Heart left ventricle (tissue), 16 donors: Measurements from ENCODE around the gene CD36. TPM values are rescaled to one million over a fixed set of nuclear protein-coding genes. Genes with fewer than 3 reads are reported as not detected.

Source experiments
- ATAC-seq, 4 donors: fragments of 200-7000 bp; cut with Tn5 transposase; one replicate each; pipeline ENCODE4 v1.9.1; 2020 to 2022; ENCODE audit warnings: moderate library complexity in 4 of 4, mild to moderate bottlenecking in 3 of 4, moderate number of reproducible peaks in 1 of 4
- DNase-seq, 5 donors: peaks; one replicate each; pipeline ENCODE4 v3.0.0-alpha.2; 2020
- H3K27ac ChIP-seq, 12 donors: fragments of 200-600 bp; sonication (generic) in 4 of 12; one replicate each; pipeline versions ENCODE4 v1.5.0 to v1.8.0; 2016 to 2022; ENCODE audit warnings: mild to moderate bottlenecking in 2 of 12
- H3K27me3 ChIP-seq, 9 donors: fragments of 200-600 bp; sonication (generic) in 2 of 9; one replicate each; pipeline versions ENCODE4 v1.5.1 to v1.8.0; 2016 to 2022; ENCODE audit warnings: mild to moderate bottlenecking in 3 of 9
- H3K36me3 ChIP-seq, 9 donors: fragments of 200-600 bp; sonication (generic) in 2 of 9; one replicate each; pipeline versions ENCODE4 v1.5.0 to v1.8.0; 2018 to 2022; ENCODE audit warnings: mild to moderate bottlenecking in 2 of 9
- H3K4me1 ChIP-seq, 12 donors: fragments of 200-600 bp; sonication (generic) in 4 of 12; one replicate each; pipeline versions ENCODE4 v1.5.0 to v1.8.0; 2016 to 2022; ENCODE audit warnings: mild to moderate bottlenecking in 3 of 12
- H3K4me3 ChIP-seq, 12 donors: fragments of 200-600 bp; sonication (generic) in 4 of 12; one replicate each; pipeline versions ENCODE4 v1.5.0 to v1.8.0; 2017 to 2022; ENCODE audit warnings: mild to moderate bottlenecking in 9 of 12, moderate library complexity in 4 of 12
- H3K9me3 ChIP-seq, 12 donors: fragments of 200-600 bp; sonication (generic) in 4 of 12; one replicate each; pipeline versions ENCODE4 v1.5.0 to v1.8.0; 2016 to 2022; ENCODE audit warnings: mild to moderate bottlenecking in 1 of 12
- CTCF ChIP-seq, 12 donors: fragments of 200-600 bp; sonication (generic) in 4 of 12; IDR thresholded peaks; one replicate each; pipeline versions ENCODE4 v1.5.0 to v1.8.0; 2018 to 2022; ENCODE audit warnings: antibody characterized with exemption in 12 of 12, mild to moderate bottlenecking in 5 of 12
- POLR2A ChIP-seq, 2 donors: fragments of 450-650 bp; IDR thresholded peaks; one replicate each; pipeline ENCODE4 v1.6.1; 2017; ENCODE audit warnings: antibody characterized with exemption in 2 of 2, mild to moderate bottlenecking in 2 of 2, moderate library complexity in 2 of 2
- WGBS, 4 donors: extraction: QIAGEN DNeasy Blood & Tissue Kit in 2 of 4; methylation state at CpG; one replicate each; pipeline versions ENCODE4 v1.1.5 to v1.1.7; 2013 to 2018; 5-methylcytosine and 5-hydroxymethylcytosine counted together
- intact Hi-C, 10 donors: fragments of 100-400 bp; cut with DNase I; formaldehyde crosslinking; loops; one replicate each; pipeline versions ENCODE4 v1.11.1 to v1.14.2; 2022
- polyA plus RNA-seq, 2 donors: library from polyadenylated mRNA; stranded (reverse); fragments of 200-250 nt; gene quantifications; one replicate each; pipeline ENCODE4 v1.2.3, GENCODE V29; 2013
- total RNA-seq, 9 donors: library from RNA; depleted of rRNA in 2 of 9; stranded (reverse); fragments of >200 nt in 2 of 9; fragmentation: NEBNext Ultra II Directional in 3 of 9; extraction: Animal tissue kit (Norgen Biotek cat#: 25700) in 3 of 9; gene quantifications; one replicate each; pipeline versions ENCODE4 v1.1.0 to v1.2.4, GENCODE V29; 2016 to 2023
- donor health status: ischemic (EF 13 %, LVEDD 7.1; RV severe dilation, severe dysfunction).
- donor health status: healthy with polysubstance abuse.
- donor health status: DM: no; HTN: yes; CAD: no.
- donor health status: DM: no; HTN: no; CAD: no.
- donor health status: ischemic (EF 25% LVEDD 6.9; RV normal size, moderate dysfunction).
- donor health status: ischemic (EF 25% LVEDD 5.7; RV mildly dilated, moderate dysfunction).
- donor health status: healthy.
- donor health status: DM: yes; HTN: yes; CAD: no.
- donor health status: ischemic (EF 35%, LVEDD 5.7; RV mildly dilated, moderate dysfunction).
- donor health status: nonischemic (EF 11% LVEDD 7.7; RV severe dilation, severe dysfunction).
- donor health status: DM: yes; HTN: yes; CAD: no.
- donor health status: PGD.
- donor health status: ischemic (EF 29% LVEDD 5.4; RV normal size, mild dysfunction).
- donor health status: nonischemic (EF 23%, LVEDD 6.1; RV moderate dilation, normal function).

The CD36 gene
- total and polyA plus RNA-seq, 11 donors: 289 to 1,960 (median 1,087) TPM

- peak overlapping the region in 3 of 12 donors; percentile 0 to 7 (median 2) for H3K4me3 ChIP-seq
- no peaks in the 10 kb centered on the region for H3K36me3 ChIP-seq
- WGBS, 4 donors: 33 to 80% (median 47%) methylated on average over 1 of the region's 1 CpG
- H3K9me3 ChIP-seq: peaks cover 0 to 2% (median 0%) of the 10 kb centered on the region in 12 donors
- TF ChIP-seq POLR2A (IDR thresholded peaks at IDR 0.05) (no peak), CTCF (IDR thresholded peaks at IDR 0.05) (no peak)
- peaks cover 6 to 91% (median 55%) of the 10 kb centered on the region in 12 donors for H3K4me1 ChIP-seq
- no peak for DNase-seq
- no peaks in the 10 kb centered on the region for H3K27me3 ChIP-seq
- peak overlapping the region; percentile 13 to 83 (median 70) for H3K27ac ChIP-seq
- ATAC-seq: no peak
- intact Hi-C loops: no loop called here
These were observed 24.9 kb upstream of the CD36 start for GRCh38 chr7:80613519-80613918.

- no peaks in the 10 kb centered on the region for H3K27me3 ChIP-seq
- H3K27ac ChIP-seq: peak overlapping the region in 10 of 12 donors; percentile 1 to 83 (median 58)
- peaks cover 0 to 9% (median 3%) of the 10 kb centered on the region in 12 donors for H3K9me3 ChIP-seq
- peaks cover 0 to 4% (median 0%) of the 10 kb centered on the region in 9 donors for H3K36me3 ChIP-seq
- intact Hi-C loops: no loop called here
- peaks cover 6 to 82% (median 55%) of the 10 kb centered on the region in 12 donors for H3K4me1 ChIP-seq
- H3K4me3 ChIP-seq: peak overlapping the region in 1 of 12 donors; percentile 3
- WGBS, 4 donors: 59 to 81% (median 65%) methylated on average over 5 of the region's 5 CpGs
- DNase-seq (no peak), ATAC-seq (no peak)
- TF ChIP-seq CTCF (IDR thresholded peaks at IDR 0.05): no peak
- no peak for TF ChIP-seq POLR2A (IDR thresholded peaks at IDR 0.05)
These were observed 23.6 kb upstream of the CD36 start for GRCh38 chr7:80614851-80615271.

- Histone ChIP-seq H3K36me3 (peaks cover 0 to 6% (median 0%) of the 10 kb centered on the region in 9 donors), H3K27me3 (no peaks in the 10 kb centered on the region), H3K27ac (peak overlapping the region in 8 of 12 donors; percentile 27 to 64 (median 59)), H3K4me3 (no peak overlapping the region), H3K4me1 (peaks cover 9 to 87% (median 46%) of the 10 kb centered on the region in 12 donors), H3K9me3 (peaks cover 0 to 9% (median 3%) of the 10 kb centered on the region in 12 donors)
- DNase-seq: no peak
- TF ChIP-seq POLR2A (IDR thresholded peaks at IDR 0.05): no peak
- no peak for TF ChIP-seq CTCF (IDR thresholded peaks at IDR 0.05)
- ATAC-seq: peak; percentile 33 to 77 (median 45)
- 20 to 40% (median 27%) methylated on average over 1 of the region's 1 CpG for WGBS, 4 donors
- intact Hi-C loops: no loop called here
These were observed 20.3 kb upstream of the CD36 start for GRCh38 chr7:80618096-80618495.

- DNase-seq (no peak), ATAC-seq (no peak)
- intact Hi-C loops: no loop called here
- no peaks in the 10 kb centered on the region for H3K27me3 ChIP-seq
- peak overlapping the region in 1 of 12 donors; percentile 37 for H3K27ac ChIP-seq
- peaks cover 8 to 87% (median 43%) of the 10 kb centered on the region in 12 donors for H3K4me1 ChIP-seq
- H3K4me3 ChIP-seq: no peak overlapping the region
- TF ChIP-seq POLR2A (IDR thresholded peaks at IDR 0.05): no peak
- no peak for TF ChIP-seq CTCF (IDR thresholded peaks at IDR 0.05)
- H3K9me3 ChIP-seq: peaks cover 0 to 9% (median 3%) of the 10 kb centered on the region in 12 donors
- H3K36me3 ChIP-seq: peaks cover 0 to 6% (median 0%) of the 10 kb centered on the region in 9 donors
These were observed 18.7 kb upstream of the CD36 start for GRCh38 chr7:80619741-80620140.
